22Rv1 (cell line): ENCODE data around the gene FEZF1.

Experiments used
- ZFX ChIP-seq: fragments of 450-650 bp; IDR thresholded peaks from 2 replicates; pipeline ENCODE4 v1.6.1; 2017; ENCODE audit warnings: antibody characterized with exemption, borderline replicate concordance
- TF ChIP-seq, protein P1 (sequence below): fragments of 450-650 bp; IDR thresholded peaks from 2 replicates; pipeline ENCODE4 v1.5.1; 2017; ENCODE audit warnings: mild to moderate bottlenecking

DNA sequence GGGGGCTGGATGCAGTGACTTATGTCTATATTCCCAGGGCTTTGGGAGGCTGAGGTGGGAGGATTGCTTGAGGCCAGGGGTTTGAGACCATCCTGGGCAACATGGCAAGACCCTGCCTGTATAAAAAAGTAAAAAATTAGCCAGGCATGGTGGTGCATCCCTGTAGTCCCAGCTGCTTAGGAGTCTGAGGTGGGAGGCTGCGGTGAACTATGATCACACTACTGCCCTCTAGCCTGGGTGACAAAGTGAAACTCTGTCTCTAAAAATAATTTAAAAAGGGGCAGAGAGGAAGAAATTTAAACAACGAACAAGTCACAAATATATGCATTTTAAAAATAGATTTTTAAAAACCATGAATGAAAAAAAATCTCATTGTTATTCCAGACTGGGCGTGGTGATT lies 46.2 kb upstream of the FEZF1 start:
- TF ChIP-seq, protein P1, sequence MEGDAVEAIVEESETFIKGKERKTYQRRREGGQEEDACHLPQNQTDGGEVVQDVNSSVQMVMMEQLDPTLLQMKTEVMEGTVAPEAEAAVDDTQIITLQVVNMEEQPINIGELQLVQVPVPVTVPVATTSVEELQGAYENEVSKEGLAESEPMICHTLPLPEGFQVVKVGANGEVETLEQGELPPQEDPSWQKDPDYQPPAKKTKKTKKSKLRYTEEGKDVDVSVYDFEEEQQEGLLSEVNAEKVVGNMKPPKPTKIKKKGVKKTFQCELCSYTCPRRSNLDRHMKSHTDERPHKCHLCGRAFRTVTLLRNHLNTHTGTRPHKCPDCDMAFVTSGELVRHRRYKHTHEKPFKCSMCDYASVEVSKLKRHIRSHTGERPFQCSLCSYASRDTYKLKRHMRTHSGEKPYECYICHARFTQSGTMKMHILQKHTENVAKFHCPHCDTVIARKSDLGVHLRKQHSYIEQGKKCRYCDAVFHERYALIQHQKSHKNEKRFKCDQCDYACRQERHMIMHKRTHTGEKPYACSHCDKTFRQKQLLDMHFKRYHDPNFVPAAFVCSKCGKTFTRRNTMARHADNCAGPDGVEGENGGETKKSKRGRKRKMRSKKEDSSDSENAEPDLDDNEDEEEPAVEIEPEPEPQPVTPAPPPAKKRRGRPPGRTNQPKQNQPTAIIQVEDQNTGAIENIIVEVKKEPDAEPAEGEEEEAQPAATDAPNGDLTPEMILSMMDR = no peak
- TF ChIP-seq ZFX = no peak
